ENCODE results near the gene ISY1.

ISY1 gene

GRCh38 chr3:129078510-129078909 is 82.4 kb downstream of the ISY1 start:
- no peak for DNase-seq (ENCODE audit: low spot score)
- no peak for TF ChIP-seq CTCF (IDR thresholded peaks at IDR 0.05; ENCODE audit: borderline replicate concordance, control extremely low read depth, extremely low read depth, insufficient read depth, missing control alignments)
- in situ Hi-C loops (cut with MboI; ENCODE audit: low sequenced_read_pairs, unreplicated experiment) = no loop called here

All from GM13976 (cell line).